Activated B cell treated with CpG ODN at 0.5 μM for 24 hours (primary cell): ENCODE results near the gene GRIP2. TPM values are rescaled to one million over a fixed set of nuclear protein-coding genes. Genes with fewer than 3 reads are reported as not detected.

Experiments
- ATAC-seq: fragments of 200-7000 bp; cut with Tn5 transposase; one replicate; pipeline ENCODE4 v1.10.0; 2021; ENCODE audit warnings: low read depth, mild to moderate bottlenecking, moderate library complexity
- CTCF ChIA-PET: fragments of 350-600 bp; sonication (Branson Sonifier 250); formaldehyde crosslinking; loops from one replicate; lab custom pipeline; 2021; ENCODE audit warnings: antibody characterized with exemption; lab: Charles Lee
- POLR2A ChIA-PET: fragments of 350-600 bp; sonication (Branson Sonifier 250); formaldehyde crosslinking; loops from one replicate; lab custom pipeline; 2021; ENCODE audit warnings: antibody characterized with exemption; lab: Charles Lee
- DNase-seq: peaks from one replicate; pipeline ENCODE4 v3.0.0; 2022
- H3K27ac Mint-ChIP-seq: one replicate; pipeline ENCODE4 v1.8.0; 2020; ENCODE audit warnings: mixed read lengths
- H3K27me3 Mint-ChIP-seq: one replicate; pipeline ENCODE4 v1.8.0; 2021; ENCODE audit warnings: mixed read lengths
- H3K36me3 Mint-ChIP-seq: one replicate; pipeline ENCODE4 v1.8.0; 2021; ENCODE audit warnings: low read depth, mixed read lengths
- H3K4me1 Mint-ChIP-seq: one replicate; pipeline ENCODE4 v1.8.0; 2021; ENCODE audit warnings: mixed read lengths
- H3K4me3 Mint-ChIP-seq: one replicate; pipeline ENCODE4 v1.8.0; 2020; ENCODE audit warnings: mild to moderate bottlenecking, mixed read lengths
- H3K9me3 Mint-ChIP-seq: one replicate; pipeline ENCODE4 v1.8.0; 2020; ENCODE audit warnings: mixed read lengths
- intact Hi-C: fragments of 100-400 bp; cut with micrococcal nuclease; formaldehyde crosslinking; loops from one replicate; pipeline ENCODE4 v1.15.1; 2024
- total RNA-seq: library from RNA; stranded (reverse); gene quantifications from 2 replicates; pipeline ENCODE4 v1.2.3, GENCODE V29; 2022
- TF ChIP-seq, protein P1 (sequence below): fragments of 200-600 bp; IDR thresholded peaks from one replicate; pipeline ENCODE4 v1.8.0; 2022; ENCODE audit warnings: antibody characterized with exemption, mild to moderate bottlenecking

Gene GRIP2
- total RNA-seq, 1 donor from 2014 or later = not detected

DNA sequence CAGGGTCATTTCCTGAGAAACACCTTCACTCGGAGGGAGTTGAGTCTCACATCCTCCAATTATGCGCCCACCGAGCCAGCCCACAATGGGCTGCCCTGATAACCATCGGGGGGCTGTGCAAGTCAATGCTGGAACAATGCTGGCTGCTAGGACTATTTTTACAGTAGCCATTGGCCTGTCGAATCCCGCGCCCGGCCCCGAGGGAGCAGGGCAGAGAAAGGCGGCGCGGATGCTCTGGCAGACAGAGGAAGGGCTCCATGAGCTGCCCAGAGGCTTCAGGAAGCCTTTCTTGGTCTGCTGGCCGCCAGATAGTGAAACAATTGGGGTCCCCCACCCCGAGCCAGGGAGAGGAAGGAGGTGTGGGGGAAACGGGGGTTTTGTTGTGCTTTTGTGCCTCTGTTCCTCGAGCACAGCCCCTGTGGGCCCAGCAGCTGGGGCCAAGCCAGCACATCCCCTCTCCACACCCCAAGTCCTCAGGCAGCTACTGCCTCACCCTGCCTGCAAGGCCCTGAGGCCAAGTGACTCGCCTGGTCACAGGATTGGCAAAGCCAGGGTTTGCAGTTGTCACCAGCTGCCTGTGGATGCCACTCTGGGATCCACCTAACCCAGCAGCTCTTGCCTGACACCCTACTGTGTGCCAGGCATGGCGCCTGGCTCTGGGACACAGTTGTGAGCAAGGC lies 98.8 kb downstream of the GRIP2 start:
- TF ChIP-seq, protein P1, sequence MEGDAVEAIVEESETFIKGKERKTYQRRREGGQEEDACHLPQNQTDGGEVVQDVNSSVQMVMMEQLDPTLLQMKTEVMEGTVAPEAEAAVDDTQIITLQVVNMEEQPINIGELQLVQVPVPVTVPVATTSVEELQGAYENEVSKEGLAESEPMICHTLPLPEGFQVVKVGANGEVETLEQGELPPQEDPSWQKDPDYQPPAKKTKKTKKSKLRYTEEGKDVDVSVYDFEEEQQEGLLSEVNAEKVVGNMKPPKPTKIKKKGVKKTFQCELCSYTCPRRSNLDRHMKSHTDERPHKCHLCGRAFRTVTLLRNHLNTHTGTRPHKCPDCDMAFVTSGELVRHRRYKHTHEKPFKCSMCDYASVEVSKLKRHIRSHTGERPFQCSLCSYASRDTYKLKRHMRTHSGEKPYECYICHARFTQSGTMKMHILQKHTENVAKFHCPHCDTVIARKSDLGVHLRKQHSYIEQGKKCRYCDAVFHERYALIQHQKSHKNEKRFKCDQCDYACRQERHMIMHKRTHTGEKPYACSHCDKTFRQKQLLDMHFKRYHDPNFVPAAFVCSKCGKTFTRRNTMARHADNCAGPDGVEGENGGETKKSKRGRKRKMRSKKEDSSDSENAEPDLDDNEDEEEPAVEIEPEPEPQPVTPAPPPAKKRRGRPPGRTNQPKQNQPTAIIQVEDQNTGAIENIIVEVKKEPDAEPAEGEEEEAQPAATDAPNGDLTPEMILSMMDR = no peak
- POLR2A ChIA-PET = interaction anchor here (0.6 to 3.1 kb wide), 3 partner anchors 8 to 27 kb away, joined by 4 to 11 read pairs (median 6); no protein-coding TSS in a partner anchor
- no peaks in the 10 kb centered on the region for H3K27me3 Mint-ChIP-seq
- intact Hi-C loops = no loop called here
- no peak for DNase-seq
- H3K4me1 Mint-ChIP-seq = peaks cover 38% of the 10 kb centered on the region
- H3K36me3 Mint-ChIP-seq = peaks cover 28% of the 10 kb centered on the region
- CTCF ChIA-PET = no interaction called here
- H3K9me3 Mint-ChIP-seq = no peaks in the 10 kb centered on the region
- H3K4me3 Mint-ChIP-seq = no peak overlapping the region
- no peak overlapping the region for H3K27ac Mint-ChIP-seq
- no peak for ATAC-seq

DNA sequence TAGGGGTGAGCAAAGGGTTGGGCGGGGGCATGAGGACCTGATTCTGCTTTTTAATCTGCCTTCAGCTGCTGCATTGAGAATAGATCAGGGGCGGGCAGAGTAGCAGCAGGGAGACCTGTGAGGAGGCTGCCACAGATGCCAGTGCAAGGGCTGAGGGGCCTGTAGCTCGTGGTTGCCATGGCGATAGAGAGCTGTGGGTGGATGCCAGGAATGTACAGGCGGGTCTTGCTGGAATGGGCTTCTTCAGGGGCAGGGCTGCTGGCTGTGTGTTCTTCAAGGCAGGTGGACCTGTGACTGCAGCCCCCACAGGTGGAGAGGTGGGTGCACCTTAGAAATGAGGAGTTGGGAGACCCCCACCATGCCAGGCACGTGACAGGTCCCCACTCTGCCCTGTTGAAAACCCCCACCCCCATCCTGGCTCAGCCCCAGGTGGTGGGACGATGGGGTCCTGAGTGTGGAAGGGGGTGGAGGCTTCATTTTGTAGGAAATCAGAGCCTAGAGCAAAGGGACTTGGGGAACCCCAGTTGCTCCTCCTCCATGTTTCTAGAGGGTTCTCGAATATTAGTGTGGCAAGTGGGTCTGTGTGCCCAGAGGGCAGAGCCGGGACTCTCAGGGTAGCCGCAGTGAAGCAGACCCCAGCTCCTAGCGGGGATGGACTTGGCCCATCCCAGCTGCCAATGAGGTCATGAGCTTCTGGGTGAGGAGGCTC lies 99.5 kb downstream of the GRIP2 start:
- TF ChIP-seq, protein P1 = no peak
- ChIA-PET CTCF (no interaction called here), POLR2A (interaction anchor here (0.6 to 3.1 kb wide), 5 partner anchors 9 to 38 kb away, joined by 3 to 18 read pairs (median 6); partner anchors contain the start of gene SLC6A6)
- intact Hi-C loops = no loop called here
- H3K4me3 Mint-ChIP-seq = no peak overlapping the region
- H3K27me3 Mint-ChIP-seq = no peaks in the 10 kb centered on the region
- ATAC-seq (no peak), DNase-seq (no peak)
- H3K27ac Mint-ChIP-seq = peak overlapping the region; percentile 59
- peaks cover 38% of the 10 kb centered on the region for H3K4me1 Mint-ChIP-seq
- peaks cover 21% of the 10 kb centered on the region for H3K36me3 Mint-ChIP-seq
- H3K9me3 Mint-ChIP-seq = no peaks in the 10 kb centered on the region

DNA sequence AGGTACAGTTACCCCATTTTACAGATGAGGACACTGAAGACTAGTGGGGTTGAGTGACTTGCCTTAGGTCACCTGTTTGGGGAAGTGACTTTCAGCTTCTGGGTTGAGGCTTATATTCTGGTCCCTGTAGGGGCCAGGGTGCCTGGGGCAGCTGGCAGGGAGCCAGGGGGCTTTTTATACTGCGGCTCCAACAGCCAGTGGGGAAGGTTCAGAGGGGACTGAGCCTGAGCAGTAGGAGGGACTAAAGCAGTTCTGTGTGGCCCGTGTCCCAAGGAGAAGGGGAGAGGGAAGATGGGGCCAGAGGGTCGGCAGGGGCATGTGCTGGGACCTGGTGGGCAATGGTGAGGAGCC lies 100.0 kb downstream of the GRIP2 start:
- Mint-ChIP-seq H3K27ac (peak overlapping the region; percentile 59), H3K9me3 (no peaks in the 10 kb centered on the region), H3K36me3 (peaks cover 16% of the 10 kb centered on the region), H3K4me1 (peaks cover 42% of the 10 kb centered on the region), H3K4me3 (no peak overlapping the region), H3K27me3 (no peaks in the 10 kb centered on the region)
- intact Hi-C loops = no loop called here
- ATAC-seq (peak; percentile 60), DNase-seq (no peak)
- ChIA-PET POLR2A (interaction anchor here (0.8 to 3.1 kb wide), 3 partner anchors 8 to 37 kb away, joined by 3 to 18 read pairs (median 11); partner anchors contain the start of gene SLC6A6), CTCF (interaction anchor here (1.4 kb wide), 1 partner anchor 37 kb away, joined by 3 read pairs; the partner anchor contains the start of gene SLC6A6)
- TF ChIP-seq, protein P1 = no peak

DNA sequence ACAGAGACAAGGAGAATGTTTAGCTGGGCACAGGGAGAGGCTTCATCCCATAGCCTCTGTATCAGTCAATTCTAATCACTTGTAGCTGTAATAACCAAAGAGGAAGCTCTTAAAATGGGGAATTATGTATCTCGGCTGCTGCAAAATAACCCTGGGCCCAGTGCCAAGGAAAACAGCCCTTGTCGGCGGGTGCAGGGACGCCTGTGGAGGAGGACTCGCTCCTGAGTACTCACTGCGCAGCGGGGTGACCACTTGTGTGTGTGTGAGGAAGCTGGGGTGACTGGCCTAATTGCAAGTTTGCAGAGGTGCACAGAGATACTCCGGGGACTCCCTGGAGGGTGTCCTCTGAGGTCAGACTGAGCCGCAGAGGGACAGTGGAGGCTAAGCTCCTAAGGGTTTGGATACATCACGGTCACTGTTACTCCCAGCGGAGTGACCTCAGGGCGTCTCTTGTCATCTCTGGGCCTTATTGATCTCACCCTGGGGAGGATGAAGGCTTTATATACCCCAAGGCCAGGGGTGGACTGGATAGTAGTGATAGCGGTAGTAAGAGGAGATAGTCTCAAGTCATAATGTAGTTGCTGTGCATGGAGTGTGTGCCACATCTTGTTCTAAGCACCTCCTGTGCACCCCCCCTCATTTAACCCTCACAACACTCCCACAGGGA lies 100.5 kb downstream of the GRIP2 start:
- Mint-ChIP-seq H3K36me3 (peaks cover 17% of the 10 kb centered on the region), H3K4me3 (peak overlapping the region; percentile 64), H3K27me3 (no peaks in the 10 kb centered on the region), H3K27ac (peak overlapping the region; percentile 70), H3K4me1 (peaks cover 47% of the 10 kb centered on the region), H3K9me3 (no peaks in the 10 kb centered on the region)
- TF ChIP-seq, protein P1 = no peak
- ATAC-seq (peak; percentile 43), DNase-seq (no peak)
- intact Hi-C loops = loop anchor here (10.0 kb wide), 1 partner anchor 615 kb away; no protein-coding TSS in a partner anchor
- CTCF ChIA-PET = interaction anchor here (1.4 kb wide), 1 partner anchor 37 kb away, joined by 3 read pairs; the partner anchor contains the start of gene SLC6A6
- POLR2A ChIA-PET = interaction anchor here (0.8 to 3.1 kb wide), 3 partner anchors 8 to 37 kb away, joined by 3 to 18 read pairs (median 11); partner anchors contain the start of gene SLC6A6

Other genes with a start within 250 kb of the GRIP2 start
- 67.2 and 67.3 TPM in 2 replicates for gene SLC6A6, start 137.7 kb downstream of the GRIP2 start, total RNA-seq
- gene CCDC174, start 111.4 kb upstream of the GRIP2 start, total RNA-seq = 30.2 and 32.4 TPM in 2 replicates
- gene C3orf20, start 134.8 kb upstream of the GRIP2 start, total RNA-seq = 0.16 and 0.17 TPM in 2 replicates